Suprapubic skin (tissue), 3 donors: ENCODE data around the gene DLGAP4.

Experiments
- CTCF ChIP-seq, 2 donors: fragments of 200-600 bp in 1 of 2; fragments of 450-650 bp in 1 of 2; sonication (generic) in 1 of 2; IDR thresholded peaks; one replicate each; pipeline ENCODE4 v1.5.1; 2016 to 2019; ENCODE audit warnings: antibody characterized with exemption in 2 of 2, mild to moderate bottlenecking in 1 of 2, moderate library complexity in 1 of 2
- EP300 ChIP-seq: sonication (generic); formaldehyde crosslinking; IDR thresholded peaks from one replicate; pipeline ENCODE4 v1.6.1; 2017; ENCODE audit warnings: antibody characterized with exemption

GRCh38 chr20:36308986-36309385, 2.8 kb downstream of the DLGAP4 start:
- TF ChIP-seq CTCF (IDR thresholded peaks at IDR 0.05) (no peak), EP300 (no peak)
